AG09319 (cell line): ENCODE results near the gene SLIT3.

ENCODE experiments used
- DNase-seq: peaks from one replicate; pipeline ENCODE4 v3.0.0-alpha.2; 2010; ENCODE audit warnings: low read depth; ENCODE audit errors: extremely low read depth
- CTCF ChIP-seq: IDR thresholded peaks from 2 replicates; pipeline ENCODE4 v1.5.1; 2011; ENCODE audit warnings: low read depth, mild to moderate bottlenecking, inconsistent platforms, low read length, moderate library complexity

The SLIT3 gene

DNA sequence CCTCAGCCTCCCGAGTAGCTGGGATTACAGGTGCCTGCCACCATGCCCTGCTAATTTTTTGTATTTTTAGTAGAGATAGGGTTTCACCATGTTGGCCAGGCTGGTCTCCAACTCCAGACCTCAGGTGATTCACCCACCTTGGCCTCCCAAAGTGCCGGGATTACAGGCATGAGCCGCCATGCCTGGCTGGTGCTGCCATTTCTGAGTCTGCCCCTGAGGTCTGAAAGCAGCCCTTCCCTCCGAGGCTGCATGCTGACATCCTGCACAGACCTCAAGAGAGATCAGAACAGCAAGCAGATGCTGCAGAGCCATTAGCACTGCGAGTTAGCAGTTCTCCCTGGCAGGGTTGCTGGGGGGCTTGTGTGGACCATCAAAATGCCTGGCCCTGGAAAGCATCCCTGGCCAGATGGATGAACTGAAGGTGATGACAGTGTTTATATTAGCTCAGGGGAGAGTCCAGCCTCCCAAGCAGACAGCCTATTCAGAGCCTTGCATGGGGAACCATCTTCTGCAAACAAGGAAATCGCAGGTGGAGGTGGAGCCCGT lies 545.3 kb downstream of the SLIT3 start:
- DNase-seq = no peak
- TF ChIP-seq CTCF = no peak

DNA sequence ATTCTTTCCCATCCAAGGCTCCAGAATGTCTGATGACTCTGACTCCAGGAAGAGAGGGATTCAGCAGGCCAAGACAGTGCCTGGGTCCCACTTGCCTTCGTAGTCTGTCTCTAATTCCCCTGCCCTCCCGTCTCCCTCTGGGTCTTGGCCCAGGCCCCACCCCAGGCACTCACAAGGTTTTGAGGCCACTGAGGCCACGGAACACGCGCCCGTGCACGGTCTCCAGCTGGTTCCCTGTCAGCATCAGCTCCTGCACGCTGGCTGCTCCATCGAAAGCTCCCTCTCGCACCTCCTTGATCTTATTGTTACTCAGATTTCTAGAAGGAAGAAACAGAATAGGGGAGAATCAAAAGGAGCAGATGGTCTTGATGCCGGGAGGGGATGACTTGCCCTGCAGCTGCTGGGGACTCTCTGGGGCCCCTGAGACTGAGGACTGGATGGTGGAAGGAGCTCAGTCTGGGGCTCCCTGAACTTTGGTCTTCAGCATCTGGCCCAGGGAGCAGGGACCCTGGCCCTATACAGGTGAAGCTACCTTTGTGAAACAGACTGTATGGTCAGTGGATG lies 547.2 kb downstream of the SLIT3 start:
- TF ChIP-seq CTCF = no peak
- no peak for DNase-seq

DNA sequence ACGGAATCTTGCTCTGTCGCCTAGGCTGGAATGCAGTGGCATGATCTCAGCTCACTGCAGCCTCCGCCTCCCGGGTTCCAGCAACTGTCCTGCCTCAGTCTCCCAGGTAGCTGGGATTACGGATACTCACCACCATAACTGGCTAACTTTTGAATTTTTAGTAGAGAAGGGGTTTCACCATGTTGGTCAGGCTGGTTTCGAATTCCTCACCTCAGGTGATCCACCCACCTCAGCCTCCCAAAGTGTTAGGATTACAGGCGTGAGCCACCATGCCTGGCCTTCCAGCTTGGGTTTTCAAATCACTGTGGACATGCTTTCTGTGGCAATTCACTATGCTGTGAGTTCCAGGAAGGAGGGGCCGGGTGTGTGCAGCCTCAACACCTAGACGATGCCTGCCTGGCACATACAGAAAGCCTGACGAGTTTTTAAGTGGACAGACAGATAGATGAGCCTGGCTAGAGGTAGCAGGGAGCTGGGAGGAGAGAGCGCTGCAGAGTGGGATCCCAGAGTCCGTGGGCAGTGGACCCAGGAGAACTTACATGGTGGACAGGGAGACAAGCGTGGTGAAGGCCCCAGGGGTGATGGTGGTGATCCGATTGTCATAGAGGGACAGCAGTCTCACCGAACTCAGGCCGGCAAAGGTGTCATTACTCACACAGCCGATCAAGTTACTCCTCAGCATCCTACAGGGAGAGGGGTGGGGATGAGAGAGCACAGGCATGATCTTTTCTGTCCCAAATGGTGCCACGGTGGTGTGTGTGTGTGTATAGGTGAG lies 548.3 kb downstream of the SLIT3 start:
- DNase-seq = no peak
- no peak for TF ChIP-seq CTCF

GRCh38 chr5:168752012-168752411 lies 548.9 kb downstream of the SLIT3 start:
- no peak for TF ChIP-seq CTCF

GRCh38 chr5:168750926-168751325 lies 550.0 kb downstream of the SLIT3 start:
- TF ChIP-seq CTCF = no peak
- no peak for DNase-seq

More at GRCh38 chr5:168752012-168752411, 548.9 kb downstream of the SLIT3 start:
- no peak for DNase-seq

GRCh38 chr5:168749391-168750100 lies 551.4 kb downstream of the SLIT3 start:
- TF ChIP-seq CTCF = no peak
- no peak for DNase-seq
